Colonic mucosa (tissue), 4 donors: ENCODE results near the gene KLHL13. TPM values are rescaled to one million over a fixed set of nuclear protein-coding genes. Genes with fewer than 3 reads are reported as not detected.

ENCODE experiments used
- DNase-seq: peaks from one replicate; pipeline ENCODE4 v3.0.0-alpha.2; 2020
- H3K27ac ChIP-seq: fragments of 200-600 bp; one replicate; pipeline ENCODE4 v1.8.0; 2021
- H3K27me3 ChIP-seq: fragments of 200-600 bp; one replicate; pipeline ENCODE4 v1.8.0; 2021
- H3K36me3 ChIP-seq: fragments of 200-600 bp; one replicate; pipeline ENCODE4 v1.8.0; 2021
- H3K4me1 ChIP-seq: fragments of 200-600 bp; one replicate; pipeline ENCODE4 v1.8.0; 2021; ENCODE audit warnings: mild to moderate bottlenecking
- H3K4me3 ChIP-seq: fragments of 200-600 bp; one replicate; pipeline ENCODE4 v1.8.0; 2021
- H3K9ac ChIP-seq, 2 donors: one replicate each; pipeline ENCODE4 v1.7.0; 2013; ENCODE audit warnings: control low read depth in 2 of 2, low read depth in 2 of 2, low read length in 2 of 2
- H3K9me3 ChIP-seq: fragments of 200-600 bp; one replicate; pipeline ENCODE4 v1.8.0; 2021
- CTCF ChIP-seq: fragments of 200-600 bp; IDR thresholded peaks from one replicate; pipeline ENCODE4 v1.8.0; 2022; ENCODE audit warnings: antibody characterized with exemption, mild to moderate bottlenecking
- intact Hi-C: fragments of 100-400 bp; cut with DNase I; formaldehyde crosslinking; loops from one replicate; pipeline ENCODE4 v1.14.1; 2022
- total RNA-seq, 2 donors: library from RNA; stranded (reverse); fragmentation: NEBNext Ultra II Directional in 1 of 2; extraction: Animal tissue kit (Norgen Biotek cat#: 25700) in 1 of 2; gene quantifications; one replicate each; pipeline ENCODE4 v1.2.1, GENCODE V29; 2021
- donor health status: healthy.
- donor health status: DM: no; HTN: no; CAD: no.
- donor health status: DM: no; HTN: no; CAD: no.

KLHL13 gene
- total RNA-seq, 2 donors from 2014 or later: 2.7 to 3.0 TPM

GRCh38 chrX:117990438-117990837, 126.2 kb downstream of the KLHL13 start:
- no peak for TF ChIP-seq CTCF
- Histone ChIP-seq H3K4me3 (no peak overlapping the region), H3K9ac (no peak overlapping the region), H3K27ac (no peak overlapping the region), H3K4me1 (no peaks in the 10 kb centered on the region), H3K9me3 (no peaks in the 10 kb centered on the region), H3K27me3 (no peaks in the 10 kb centered on the region), H3K36me3 (no peaks in the 10 kb centered on the region)
- no peak for DNase-seq
- intact Hi-C loops: no loop called here

GRCh38 chrX:117989512-117989911, 127.1 kb downstream of the KLHL13 start:
- no peak for DNase-seq
- Histone ChIP-seq H3K27me3 (no peaks in the 10 kb centered on the region), H3K9ac (no peak overlapping the region), H3K4me1 (no peaks in the 10 kb centered on the region), H3K36me3 (no peaks in the 10 kb centered on the region), H3K4me3 (no peak overlapping the region), H3K9me3 (no peaks in the 10 kb centered on the region), H3K27ac (no peak overlapping the region)
- no peak for TF ChIP-seq CTCF
- intact Hi-C loops: no loop called here

- Histone ChIP-seq H3K9me3 (no peaks in the 10 kb centered on the region), H3K36me3 (no peaks in the 10 kb centered on the region), H3K9ac (no peak overlapping the region), H3K4me1 (no peaks in the 10 kb centered on the region), H3K27ac (no peak overlapping the region), H3K27me3 (no peaks in the 10 kb centered on the region), H3K4me3 (no peak overlapping the region)
- DNase-seq: no peak
- intact Hi-C loops: no loop called here
- no peak for TF ChIP-seq CTCF
These were observed 129.2 kb downstream of the KLHL13 start for GRCh38 chrX:117987373-117987772.

GRCh38 chrX:117985241-117985640, 131.4 kb downstream of the KLHL13 start:
- no peaks in the 10 kb centered on the region for H3K27me3 ChIP-seq
- H3K4me3 ChIP-seq: no peak overlapping the region
- no peaks in the 10 kb centered on the region for H3K36me3 ChIP-seq
- peak; percentile 27 for DNase-seq
- peak; percentile 29 for TF ChIP-seq CTCF
- H3K9me3 ChIP-seq: no peaks in the 10 kb centered on the region
- intact Hi-C loops: no loop called here
- no peak overlapping the region for H3K9ac ChIP-seq
- no peaks in the 10 kb centered on the region for H3K4me1 ChIP-seq
- no peak overlapping the region for H3K27ac ChIP-seq

GRCh38 chrX:117982694-117983392, 133.8 kb downstream of the KLHL13 start:
- intact Hi-C loops: no loop called here
- no peak overlapping the region for H3K27ac ChIP-seq

More at GRCh38 chrX:117982694-117983392, 133.8 kb downstream of the KLHL13 start:
- Histone ChIP-seq H3K4me3 (no peak overlapping the region), H3K9ac (no peak overlapping the region), H3K36me3 (no peaks in the 10 kb centered on the region), H3K9me3 (no peaks in the 10 kb centered on the region), H3K4me1 (no peaks in the 10 kb centered on the region), H3K27me3 (no peaks in the 10 kb centered on the region)
- DNase-seq: no peak
- no peak for TF ChIP-seq CTCF
